HG03139 (cell line): ENCODE data around the gene GLT1D1.

ENCODE experiments used
- ATAC-seq: cut with Tn5 transposase; IDR thresholded peaks from one replicate; pipeline ENCODE4 v1.9.1; 2021; ENCODE audit not compliant: unreplicated experiment

Gene GLT1D1

GRCh38 chr12:128959901-128960300 is 106.6 kb downstream of the GLT1D1 start:
- no peak for ATAC-seq

- no peak for ATAC-seq
These were observed 108.1 kb downstream of the GLT1D1 start for GRCh38 chr12:128961308-128961902.

- no peak for ATAC-seq
These were observed 108.7 kb downstream of the GLT1D1 start for GRCh38 chr12:128961957-128962356.

- ATAC-seq, result no peak
These were observed 113.0 kb downstream of the GLT1D1 start for GRCh38 chr12:128966203-128966810.

GRCh38 chr12:128968668-128969067 is 115.4 kb downstream of the GLT1D1 start:
- no peak for ATAC-seq

- peak; percentile 95 for ATAC-seq
These were observed 116.3 kb downstream of the GLT1D1 start for GRCh38 chr12:128969480-128970055.

- no peak for ATAC-seq
These were observed 116.8 kb downstream of the GLT1D1 start for GRCh38 chr12:128970110-128970509.

GRCh38 chr12:128970941-128971340 is 117.7 kb downstream of the GLT1D1 start:
- no peak for ATAC-seq

- ATAC-seq, result no peak
These were observed 118.5 kb downstream of the GLT1D1 start for GRCh38 chr12:128971802-128972201.

GRCh38 chr12:128973883-128974681 is 120.8 kb downstream of the GLT1D1 start:
- ATAC-seq, result no peak

- ATAC-seq, result no peak
These were observed 121.6 kb downstream of the GLT1D1 start for GRCh38 chr12:128974881-128975280.

- no peak for ATAC-seq
These were observed 123.0 kb downstream of the GLT1D1 start for GRCh38 chr12:128976120-128976738.

- ATAC-seq, result no peak
These were observed 124.2 kb downstream of the GLT1D1 start for GRCh38 chr12:128977441-128977840.

- ATAC-seq, result no peak
These were observed 124.8 kb downstream of the GLT1D1 start for GRCh38 chr12:128978067-128978466.

- no peak for ATAC-seq
These were observed 127.3 kb downstream of the GLT1D1 start for GRCh38 chr12:128980623-128981022.

- no peak for ATAC-seq
These were observed 128.8 kb downstream of the GLT1D1 start for GRCh38 chr12:128981971-128982533.

GRCh38 chr12:128982933-128983332 is 129.7 kb downstream of the GLT1D1 start:
- ATAC-seq, result no peak

GRCh38 chr12:128983371-128983770 is 130.1 kb downstream of the GLT1D1 start:
- no peak for ATAC-seq

GRCh38 chr12:128986957-128987356 is 133.7 kb downstream of the GLT1D1 start:
- no peak for ATAC-seq

- ATAC-seq, result no peak
These were observed 136.0 kb downstream of the GLT1D1 start for GRCh38 chr12:128989287-128989686.

- ATAC-seq, result no peak
These were observed 138.4 kb downstream of the GLT1D1 start for GRCh38 chr12:128991716-128992115.
